H54 (cell line): Measurements from ENCODE around the gene TCOF1.

Source experiments
- DNase-seq: peaks from one replicate; pipeline ENCODE4 v3.0.0; 2011; ENCODE audit warnings: low spot score, mixed read lengths; ENCODE audit not compliant: insufficient read length
- FAIRE-seq: peaks from 3 replicates; lab custom pipeline; 2011; peaks lifted over from hg19 to GRCh38; lab: Jason Lieb, UNC
- POLR2A ChIP-seq: IDR thresholded peaks from 2 replicates; pipeline ENCODE4 v1.6.1; 2011; ENCODE audit warnings: low read depth, mild to moderate bottlenecking, low read length

The TCOF1 gene

DNA sequence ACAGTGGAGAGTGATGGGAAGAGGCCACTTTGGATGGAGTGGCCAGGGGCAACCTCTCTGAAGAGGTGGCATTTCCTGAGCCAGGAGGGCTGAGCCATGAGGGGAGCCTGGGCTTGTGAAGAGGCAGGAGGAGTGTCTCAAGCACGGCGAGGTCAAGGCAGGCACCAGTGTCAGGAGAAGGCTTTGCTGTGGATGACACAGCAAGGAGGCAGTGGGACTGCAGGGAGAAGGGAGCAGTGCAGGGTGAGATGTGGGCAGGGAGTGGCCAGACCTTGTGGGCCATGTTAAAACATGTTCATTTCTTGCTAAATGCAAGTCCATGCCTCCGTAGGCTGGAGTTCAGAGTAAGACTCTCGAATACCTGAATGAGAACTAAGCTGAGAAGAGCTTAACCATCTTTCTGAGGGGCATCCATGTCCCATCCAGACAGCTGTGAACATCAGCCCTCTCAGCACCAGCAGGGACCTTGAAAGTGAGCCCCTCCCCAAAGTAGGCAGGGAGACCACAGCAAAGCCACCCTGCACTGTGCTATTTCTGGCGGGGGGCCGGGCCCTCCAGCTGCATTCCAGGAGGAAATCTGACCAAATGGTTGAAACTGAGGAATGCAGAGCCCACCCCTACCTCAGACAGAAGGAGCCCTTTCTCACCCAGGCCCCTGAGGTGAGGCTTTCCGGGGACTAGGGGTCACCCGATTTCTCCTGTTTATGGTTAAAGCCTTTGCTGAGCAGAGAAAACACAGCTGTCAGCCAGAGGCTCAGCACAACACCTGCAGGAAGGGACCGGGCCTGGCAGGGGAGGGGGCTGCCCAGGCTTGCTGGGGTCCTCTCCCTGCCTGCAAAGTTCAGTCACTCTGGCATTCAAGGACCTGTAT lies 38.6 kb upstream of the TCOF1 start:
- FAIRE-seq = no peak
- no peak for TF ChIP-seq POLR2A

DNA sequence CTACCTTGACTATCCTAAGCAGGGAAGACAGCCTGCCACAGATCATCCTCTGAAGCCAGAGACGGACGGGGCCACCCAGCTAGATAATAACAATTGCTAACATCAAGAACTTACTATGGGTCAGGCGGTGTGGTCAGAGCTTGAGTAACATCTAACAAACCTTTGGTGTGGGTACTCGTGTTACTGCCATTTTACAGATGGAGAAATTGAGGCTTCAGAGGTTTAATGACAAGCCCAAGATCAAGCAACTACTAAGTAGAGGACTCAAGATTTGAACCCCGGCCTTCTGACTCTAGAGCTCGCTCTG lies 38.1 kb upstream of the TCOF1 start:
- no peak for TF ChIP-seq POLR2A
- FAIRE-seq = no peak
- DNase-seq = no peak

More for the DNA sequence above, 38.6 kb upstream of the TCOF1 start:
- DNase-seq = no peak

DNA sequence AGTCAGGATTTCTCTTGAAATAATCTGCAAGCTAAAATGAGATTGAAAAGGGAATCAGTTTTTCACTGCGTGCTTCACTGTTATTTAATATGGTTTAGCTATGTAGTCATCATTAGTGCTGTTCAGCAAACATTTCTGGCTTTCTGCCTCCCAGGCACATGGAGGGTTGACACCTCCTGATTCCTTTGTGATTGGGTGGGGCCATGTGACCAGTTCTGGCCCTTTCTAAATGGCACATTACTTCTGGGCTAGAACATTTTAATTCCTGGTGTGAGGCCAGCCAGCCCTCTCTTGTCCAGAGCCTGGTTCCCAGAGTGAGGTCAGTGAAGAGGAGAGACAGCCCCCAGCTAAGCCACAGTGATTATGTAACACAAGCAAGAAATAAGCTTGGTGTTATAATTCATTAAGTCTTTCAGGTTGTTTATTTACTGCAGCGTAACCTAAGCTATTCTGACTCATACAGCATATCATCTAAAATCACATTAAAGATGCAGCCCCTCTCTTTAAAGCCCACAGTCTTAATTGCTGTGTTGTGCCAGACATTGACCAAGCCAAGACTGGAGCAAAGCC lies 37.4 kb upstream of the TCOF1 start:
- DNase-seq (no peak), FAIRE-seq (no peak)
- TF ChIP-seq POLR2A = no peak

DNA sequence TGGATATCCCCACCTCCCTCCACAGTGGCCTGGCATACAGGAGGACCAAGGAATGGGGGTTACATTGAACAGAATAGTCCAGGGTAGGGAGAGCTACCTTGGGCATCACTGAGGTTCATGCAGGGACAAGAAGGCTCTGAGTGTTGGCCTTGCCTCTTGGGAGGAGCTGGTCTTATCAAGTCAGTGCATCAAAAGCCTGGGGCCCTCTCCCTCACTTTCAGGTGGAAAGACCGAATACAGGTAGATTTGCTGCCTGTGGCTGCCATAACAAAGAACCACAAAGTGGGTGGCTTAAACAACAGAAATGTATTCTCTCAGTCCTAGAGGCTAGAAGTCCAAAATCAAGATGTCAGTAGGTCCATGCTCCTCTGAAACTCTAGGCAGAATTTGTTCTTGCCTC lies 36.3 kb upstream of the TCOF1 start:
- TF ChIP-seq POLR2A = no peak
- FAIRE-seq = no peak
- DNase-seq = no peak

DNA sequence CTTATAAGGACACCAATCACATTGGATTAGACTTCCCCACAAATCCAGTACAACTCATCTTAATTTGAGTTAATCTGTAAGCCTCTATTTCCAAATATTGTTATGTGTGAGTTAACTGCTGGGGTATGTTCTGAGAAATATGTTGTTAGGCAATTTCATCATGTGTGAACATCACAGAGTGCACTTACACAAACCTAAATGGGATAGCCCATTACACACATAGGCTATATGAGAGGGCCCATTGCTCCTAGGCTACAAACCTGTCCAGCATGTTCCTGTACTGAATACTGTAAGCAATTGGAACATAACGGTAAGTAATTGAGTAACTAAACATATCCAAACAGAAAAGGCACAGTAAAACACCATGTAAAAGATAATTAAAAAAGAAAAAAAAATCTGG lies 35.7 kb upstream of the TCOF1 start:
- TF ChIP-seq POLR2A = no peak
- FAIRE-seq = no peak
- no peak for DNase-seq

DNA sequence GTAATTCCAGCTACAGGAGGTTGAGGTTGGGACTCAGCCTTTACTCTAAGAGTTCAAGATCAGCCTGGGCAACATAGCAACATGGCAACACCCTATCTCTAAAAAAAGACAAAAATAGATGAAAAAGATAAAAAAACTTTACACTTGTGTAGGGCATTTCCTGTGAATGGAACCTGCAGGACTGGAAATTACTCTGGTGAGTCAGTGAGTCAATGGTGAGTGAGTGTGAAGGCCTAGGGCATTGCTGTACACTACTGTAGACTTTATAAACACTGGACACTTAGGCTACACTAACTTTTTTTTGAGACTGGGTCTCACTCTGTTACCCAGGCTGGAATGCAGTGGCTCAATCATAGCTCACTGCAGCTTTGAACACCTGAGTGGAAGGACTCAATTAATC lies 35.3 kb upstream of the TCOF1 start:
- DNase-seq (no peak), FAIRE-seq (no peak)
- TF ChIP-seq POLR2A = no peak

DNA sequence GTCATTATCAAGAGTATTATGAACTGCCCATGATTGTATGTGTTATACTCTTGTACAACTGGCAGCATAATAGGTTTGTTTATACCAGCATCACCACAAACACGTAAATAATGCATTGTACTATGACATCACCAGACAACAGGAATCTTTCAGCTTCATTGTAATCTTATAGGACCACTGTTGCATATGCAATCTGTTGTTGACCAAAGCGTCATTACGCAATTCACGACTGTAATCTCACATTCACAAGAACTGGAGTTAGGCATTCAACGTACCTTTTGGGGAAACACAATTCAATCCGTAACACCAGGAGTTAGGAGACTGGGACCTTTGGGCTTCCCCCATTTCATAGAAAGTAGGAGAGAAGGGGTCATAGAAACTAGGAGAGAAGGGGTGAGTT lies 34.4 kb upstream of the TCOF1 start:
- TF ChIP-seq POLR2A = no peak
- DNase-seq = no peak
- no peak for FAIRE-seq

DNA sequence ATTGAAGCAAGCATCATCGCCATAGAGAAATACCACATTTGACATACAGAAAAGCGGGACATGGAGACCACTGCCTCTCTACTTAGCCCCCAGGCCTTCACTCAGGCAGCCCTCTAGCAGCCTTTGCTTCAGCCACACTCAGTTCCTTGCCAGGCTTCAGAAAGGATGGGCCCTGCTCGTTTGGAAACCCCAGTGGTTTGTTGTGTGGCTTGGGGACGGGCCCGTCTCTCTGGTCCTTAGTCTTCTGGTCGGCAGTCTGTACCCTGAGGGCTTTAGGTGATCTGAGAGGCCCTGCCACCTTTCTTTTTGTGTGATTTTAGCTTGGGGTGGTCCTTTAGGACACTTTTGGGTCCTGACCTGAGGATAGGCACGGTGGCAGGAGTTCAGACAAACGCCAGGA lies 33.7 kb upstream of the TCOF1 start:
- no peak for DNase-seq
- no peak for TF ChIP-seq POLR2A
- FAIRE-seq = no peak

DNA sequence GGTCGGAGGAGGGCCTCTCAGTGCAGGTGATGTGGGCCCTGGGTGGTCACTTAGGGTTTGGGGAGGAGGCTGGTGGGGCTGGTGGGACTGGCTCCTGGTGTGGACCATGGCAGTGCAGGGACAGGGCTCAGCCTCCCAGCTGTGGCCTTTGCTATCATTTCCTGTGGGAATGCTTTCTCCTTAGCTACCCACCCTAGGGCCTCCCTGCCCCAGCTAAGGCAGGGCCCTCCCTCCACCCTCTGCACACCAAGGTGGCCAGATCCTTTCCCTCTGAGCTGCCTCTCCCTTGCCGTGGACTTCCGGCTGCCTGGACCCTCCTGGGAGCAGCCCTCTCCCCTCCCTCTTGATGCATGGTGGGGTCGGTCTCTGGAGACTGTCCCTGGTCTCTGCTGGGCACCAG lies 32.1 kb upstream of the TCOF1 start:
- FAIRE-seq = no peak
- no peak for TF ChIP-seq POLR2A
- DNase-seq = no peak

DNA sequence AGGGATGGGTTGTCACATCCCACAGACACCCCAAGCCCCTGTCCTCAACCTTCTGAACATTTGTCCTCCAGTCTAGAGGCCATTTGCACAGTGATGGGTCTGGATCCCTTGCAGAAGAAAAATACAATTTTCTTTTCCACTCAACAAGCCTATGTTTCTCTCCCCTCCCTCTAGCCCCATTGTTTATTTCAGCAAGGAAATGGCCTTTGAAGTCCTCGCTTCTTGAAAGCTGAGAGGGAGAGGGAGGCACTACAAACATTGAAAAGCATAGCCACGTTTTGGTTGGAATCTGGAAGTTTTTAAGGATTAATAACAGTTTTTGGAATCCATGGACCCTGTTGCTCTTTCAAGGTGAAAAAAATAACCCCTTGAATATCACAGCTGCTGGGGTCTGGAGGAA lies 30.8 kb upstream of the TCOF1 start:
- TF ChIP-seq POLR2A = no peak
- FAIRE-seq = no peak

DNA sequence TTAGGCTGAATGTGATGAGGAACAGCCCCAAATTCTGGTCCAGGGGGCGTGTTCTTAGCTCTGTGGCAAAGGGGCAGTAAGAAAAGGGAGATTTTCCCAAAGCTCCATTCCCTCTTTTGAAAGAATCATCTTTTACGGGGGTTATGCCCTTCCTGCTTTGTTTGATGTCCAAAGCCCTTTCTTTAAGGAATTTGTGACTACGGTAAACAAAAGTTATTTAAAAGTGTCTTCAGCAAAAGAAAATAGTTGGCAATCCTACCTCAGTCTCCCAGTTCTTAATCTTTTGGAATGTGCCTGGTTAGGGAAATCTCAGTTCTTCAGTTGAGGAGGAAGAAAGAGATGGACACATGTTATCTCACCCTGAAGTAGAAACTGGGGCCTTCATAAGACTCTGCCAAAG lies 30.4 kb upstream of the TCOF1 start:
- FAIRE-seq = no peak
- DNase-seq = no peak
- no peak for TF ChIP-seq POLR2A

More for the DNA sequence above, 30.8 kb upstream of the TCOF1 start:
- DNase-seq = no peak

DNA sequence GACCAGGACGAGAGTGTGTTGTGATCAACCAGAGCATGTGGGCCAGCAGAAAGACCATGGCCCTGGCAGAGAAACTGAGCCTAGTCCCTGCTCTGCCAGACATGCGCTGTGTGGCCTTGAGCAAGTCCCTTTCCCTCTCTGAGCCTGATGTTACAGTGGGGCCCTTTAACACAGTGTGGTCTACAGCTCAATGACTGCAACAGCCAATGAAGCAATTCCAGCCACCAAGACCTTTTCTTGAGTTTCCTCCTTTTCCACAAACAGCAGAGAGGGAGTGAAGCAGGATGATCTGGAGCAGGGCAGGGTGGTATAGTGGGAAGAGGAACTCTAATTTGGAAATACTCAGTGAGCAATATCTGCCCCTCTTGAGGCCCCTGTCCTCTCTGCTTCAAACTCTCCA lies 29.0 kb upstream of the TCOF1 start:
- TF ChIP-seq POLR2A = no peak
- DNase-seq = no peak
- no peak for FAIRE-seq

DNA sequence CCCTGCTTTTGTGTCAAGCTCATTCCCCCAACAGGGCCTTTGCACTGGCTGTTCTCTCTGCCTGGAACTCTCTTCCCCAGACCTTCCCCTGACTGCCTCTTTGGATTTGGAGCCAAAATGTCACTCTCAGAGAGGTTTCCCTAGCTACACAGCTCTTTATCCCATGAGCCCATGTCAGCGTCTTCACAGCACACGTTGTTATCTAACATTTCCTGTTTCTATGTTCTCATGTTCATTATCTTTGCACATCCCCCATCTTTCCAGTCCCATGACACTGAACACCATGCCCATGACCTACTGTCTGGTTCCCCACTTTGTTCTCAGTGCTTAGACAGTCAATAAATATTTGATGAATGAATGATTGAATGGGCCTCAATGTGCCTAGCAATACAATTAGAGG lies 28.5 kb upstream of the TCOF1 start:
- FAIRE-seq = no peak

DNA sequence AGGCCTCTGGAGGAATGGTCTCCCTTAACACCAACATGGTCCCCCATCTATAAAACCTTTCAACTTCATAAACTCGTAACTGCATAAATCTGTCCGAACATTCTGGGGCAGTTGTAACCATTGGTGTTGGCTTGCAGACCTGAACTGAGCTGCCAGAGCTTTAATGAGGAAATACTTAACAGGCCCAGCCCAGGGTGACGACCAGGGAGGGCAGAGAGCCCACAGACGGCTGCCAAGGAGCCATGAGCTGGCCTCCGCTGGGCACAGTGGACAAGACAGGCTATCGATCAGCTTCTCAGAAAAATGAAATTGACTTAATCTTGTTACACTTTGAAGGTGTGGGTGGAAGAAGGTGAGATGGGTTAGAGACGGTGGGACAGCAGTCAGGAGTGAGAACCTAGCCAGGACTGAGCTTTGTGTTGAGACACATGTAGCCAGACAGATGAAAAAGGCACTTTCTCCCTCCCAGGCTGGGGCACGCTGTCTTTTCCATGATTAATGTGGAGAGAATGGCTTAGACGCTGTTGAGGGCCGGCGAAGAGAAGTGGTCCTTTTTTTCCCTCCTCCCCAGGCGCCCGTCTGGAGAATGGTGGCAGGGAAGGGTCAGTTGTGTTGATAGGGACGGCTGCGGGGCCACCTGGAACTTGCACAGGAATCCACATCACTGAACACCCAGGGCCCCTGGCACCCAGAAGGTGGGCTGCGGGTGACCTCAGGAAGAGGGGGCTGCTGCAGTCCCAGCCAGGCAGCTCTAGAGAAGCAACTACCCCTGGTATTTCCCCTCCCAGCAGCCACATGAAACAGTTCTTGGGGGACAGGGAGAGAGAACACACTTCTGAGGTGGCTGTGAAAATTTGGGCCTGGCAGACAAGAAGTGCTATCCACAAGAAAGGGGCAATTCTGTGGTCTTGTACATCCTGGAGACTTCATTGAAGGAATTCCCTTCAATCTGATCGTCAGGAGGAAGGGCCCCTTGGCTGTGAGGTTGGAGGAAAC lies 27.3 kb upstream of the TCOF1 start:
- TF ChIP-seq POLR2A = no peak
- DNase-seq (no peak), FAIRE-seq (no peak)

More for the DNA sequence above, 28.5 kb upstream of the TCOF1 start:
- no peak for TF ChIP-seq POLR2A
- DNase-seq = no peak
